Measurements from ENCODE around the gene FTO.

- TF ChIP-seq EZH2 (IDR thresholded peaks at IDR 0.05) (no peak), POLR2AphosphoS5 (IDR thresholded peaks at IDR 0.05; ENCODE audit: borderline replicate concordance, low read depth, low read length) (no peak), FOXP2 (optimal IDR thresholded peaks at IDR 0.05; ENCODE audit: control extremely low read depth, extremely low read length, insufficient read depth) (no peak)
These were observed 184.3 kb downstream of the FTO start for GRCh38 chr16:53888222-53888621.

Data from SK-N-MC (cell line).